ENCODE results near the gene FN1. TPM values are rescaled to one million over a fixed set of nuclear protein-coding genes. Genes with fewer than 3 reads are reported as not detected.

Gene FN1
- total RNA-seq (0.72 TPM), polyA plus RNA-seq (under 1 TPM in 3 of 4 donors, not detected in 1; 0.45 to 0.89 (median 0.84) TPM)

GRCh38 chr2:215435870-215436704 lies at the start of gene FN1:
FN1 (minus strand) TSS chr2:215436068; CDS start chr2:215435802, 266 bp downstream.
- Mint-ChIP-seq H3K27me3 (peaks cover 73% of the 10 kb centered on the region), H3K9me3 (peaks cover 0 to 4% (median 0%) of the 10 kb centered on the region in 7 donors), H3K27ac (no peak within 1 kb of the TSS), H3K36me3 (no peaks in the 10 kb centered on the region), H3K4me3 (peak within 1 kb of the TSS; percentile 66 to 91 (median 80)), H3K4me1 (peaks cover 6 to 22% (median 15%) of the 10 kb centered on the region in 4 donors)
- Histone ChIP-seq H3K4me1 (ENCODE audit: control insufficient read depth, insufficient read depth, low read length, poor library complexity, severe bottlenecking) (peaks cover 19% of the 10 kb centered on the region), H3K27me3 (ENCODE audit: control insufficient read depth, insufficient read depth, low read length) (peaks cover 38% of the 10 kb centered on the region), H3K4me3 (ENCODE audit: low read depth, low read length) (peak within 1 kb of the TSS; percentile 51), H3K27ac (ENCODE audit: insufficient read depth, low read length, poor library complexity, severe bottlenecking) (peak within 1 kb of the TSS; percentile 2), H3K9me3 (ENCODE audit: control insufficient read depth in 2 of 2, low read length in 2 of 2) (no peaks in the 10 kb centered on the region), H3K36me3 (ENCODE audit: control insufficient read depth, insufficient read depth, low read length) (no peaks in the 10 kb centered on the region)
- peak; percentile 36 to 48 (median 39) for DNase-seq
- ATAC-seq (ENCODE audit: low read depth in 2 of 2): peak; percentile 53 to 55

- no peaks in the 10 kb centered on the region for H3K36me3 ChIP-seq (ENCODE audit: control insufficient read depth, insufficient read depth, low read length)
- peaks cover 0 to 4% (median 2%) of the 10 kb centered on the region in 7 donors for H3K9me3 Mint-ChIP-seq
- H3K27ac ChIP-seq (ENCODE audit: insufficient read depth, low read length, poor library complexity, severe bottlenecking): no peak overlapping the region
- ATAC-seq (ENCODE audit: low read depth in 2 of 2) (no peak), DNase-seq (no peak)
- H3K27me3 ChIP-seq (ENCODE audit: control insufficient read depth, insufficient read depth, low read length): peaks cover 2% of the 10 kb centered on the region
- no peaks in the 10 kb centered on the region for H3K27me3 Mint-ChIP-seq
- H3K4me1 Mint-ChIP-seq: no peaks in the 10 kb centered on the region
- H3K9me3 ChIP-seq (ENCODE audit: control insufficient read depth in 2 of 2, low read length in 2 of 2): no peaks in the 10 kb centered on the region
- H3K36me3 Mint-ChIP-seq: no peaks in the 10 kb centered on the region
- no peak overlapping the region for H3K27ac Mint-ChIP-seq
- H3K4me3 ChIP-seq (ENCODE audit: low read depth, low read length): no peak overlapping the region
- no peaks in the 10 kb centered on the region for H3K4me1 ChIP-seq (ENCODE audit: control insufficient read depth, insufficient read depth, low read length, poor library complexity, severe bottlenecking)
- no peak overlapping the region for H3K4me3 Mint-ChIP-seq
These were observed 49.2 kb upstream of the FN1 start for GRCh38 chr2:215485032-215485431.

- Histone ChIP-seq H3K36me3 (ENCODE audit: control insufficient read depth, insufficient read depth, low read length) (no peaks in the 10 kb centered on the region), H3K4me1 (ENCODE audit: control insufficient read depth, insufficient read depth, low read length, poor library complexity, severe bottlenecking) (no peaks in the 10 kb centered on the region), H3K4me3 (ENCODE audit: low read depth, low read length) (no peak overlapping the region), H3K27ac (ENCODE audit: insufficient read depth, low read length, poor library complexity, severe bottlenecking) (no peak overlapping the region), H3K9me3 (ENCODE audit: control insufficient read depth in 2 of 2, low read length in 2 of 2) (no peaks in the 10 kb centered on the region), H3K27me3 (ENCODE audit: control insufficient read depth, insufficient read depth, low read length) (peaks cover 2% of the 10 kb centered on the region)
- no peak overlapping the region for H3K27ac Mint-ChIP-seq
- DNase-seq (no peak), ATAC-seq (ENCODE audit: low read depth in 2 of 2) (no peak)
- no peaks in the 10 kb centered on the region for H3K27me3 Mint-ChIP-seq
- no peaks in the 10 kb centered on the region for H3K36me3 Mint-ChIP-seq
- peaks cover 0 to 4% (median 2%) of the 10 kb centered on the region in 7 donors for H3K9me3 Mint-ChIP-seq
- H3K4me1 Mint-ChIP-seq: no peaks in the 10 kb centered on the region
- H3K4me3 Mint-ChIP-seq: no peak overlapping the region
These were observed 48.7 kb upstream of the FN1 start for GRCh38 chr2:215484570-215484969.

GRCh38 chr2:215483431-215483830 lies 47.6 kb upstream of the FN1 start:
- ATAC-seq (ENCODE audit: low read depth in 2 of 2): no peak
- Mint-ChIP-seq H3K36me3 (no peaks in the 10 kb centered on the region), H3K27me3 (no peaks in the 10 kb centered on the region), H3K4me1 (no peaks in the 10 kb centered on the region), H3K27ac (no peak overlapping the region), H3K4me3 (no peak overlapping the region), H3K9me3 (peaks cover 0 to 2% (median 1%) of the 10 kb centered on the region in 7 donors)
- Histone ChIP-seq H3K27ac (ENCODE audit: insufficient read depth, low read length, poor library complexity, severe bottlenecking) (no peak overlapping the region), H3K4me3 (ENCODE audit: low read depth, low read length) (no peak overlapping the region), H3K27me3 (ENCODE audit: control insufficient read depth, insufficient read depth, low read length) (peaks cover 2% of the 10 kb centered on the region), H3K9me3 (ENCODE audit: control insufficient read depth in 2 of 2, low read length in 2 of 2) (no peaks in the 10 kb centered on the region), H3K36me3 (ENCODE audit: control insufficient read depth, insufficient read depth, low read length) (no peaks in the 10 kb centered on the region), H3K4me1 (ENCODE audit: control insufficient read depth, insufficient read depth, low read length, poor library complexity, severe bottlenecking) (no peaks in the 10 kb centered on the region)
- no peak for DNase-seq

GRCh38 chr2:215479536-215480240 lies 43.8 kb upstream of the FN1 start:
- DNase-seq (no peak), ATAC-seq (ENCODE audit: low read depth in 2 of 2) (no peak)
- Histone ChIP-seq H3K27me3 (ENCODE audit: control insufficient read depth, insufficient read depth, low read length) (peaks cover 2% of the 10 kb centered on the region), H3K36me3 (ENCODE audit: control insufficient read depth, insufficient read depth, low read length) (no peaks in the 10 kb centered on the region), H3K9me3 (ENCODE audit: control insufficient read depth in 2 of 2, low read length in 2 of 2) (no peaks in the 10 kb centered on the region), H3K27ac (ENCODE audit: insufficient read depth, low read length, poor library complexity, severe bottlenecking) (no peak overlapping the region), H3K4me1 (ENCODE audit: control insufficient read depth, insufficient read depth, low read length, poor library complexity, severe bottlenecking) (no peaks in the 10 kb centered on the region), H3K4me3 (ENCODE audit: low read depth, low read length) (no peak overlapping the region)
- no peaks in the 10 kb centered on the region for H3K27me3 Mint-ChIP-seq
- H3K36me3 Mint-ChIP-seq: no peaks in the 10 kb centered on the region
- H3K27ac Mint-ChIP-seq: no peak overlapping the region
- H3K9me3 Mint-ChIP-seq: no peaks in the 10 kb centered on the region
- no peak overlapping the region for H3K4me3 Mint-ChIP-seq
- H3K4me1 Mint-ChIP-seq: no peaks in the 10 kb centered on the region

- Mint-ChIP-seq H3K4me1 (no peaks in the 10 kb centered on the region), H3K27ac (no peak overlapping the region), H3K9me3 (no peaks in the 10 kb centered on the region), H3K4me3 (no peak overlapping the region), H3K27me3 (no peaks in the 10 kb centered on the region), H3K36me3 (no peaks in the 10 kb centered on the region)
- Histone ChIP-seq H3K9me3 (ENCODE audit: control insufficient read depth in 2 of 2, low read length in 2 of 2) (no peaks in the 10 kb centered on the region), H3K4me3 (ENCODE audit: low read depth, low read length) (no peak overlapping the region), H3K36me3 (ENCODE audit: control insufficient read depth, insufficient read depth, low read length) (no peaks in the 10 kb centered on the region), H3K4me1 (ENCODE audit: control insufficient read depth, insufficient read depth, low read length, poor library complexity, severe bottlenecking) (no peaks in the 10 kb centered on the region), H3K27me3 (ENCODE audit: control insufficient read depth, insufficient read depth, low read length) (peaks cover 2% of the 10 kb centered on the region), H3K27ac (ENCODE audit: insufficient read depth, low read length, poor library complexity, severe bottlenecking) (no peak overlapping the region)
- no peak for ATAC-seq (ENCODE audit: low read depth in 2 of 2)
- no peak for DNase-seq
These were observed 43.3 kb upstream of the FN1 start for GRCh38 chr2:215479121-215479520.

- no peaks in the 10 kb centered on the region for H3K9me3 Mint-ChIP-seq
These were observed 40.6 kb upstream of the FN1 start for GRCh38 chr2:215476424-215476823.

More at GRCh38 chr2:215476424-215476823, 40.6 kb upstream of the FN1 start:
- Histone ChIP-seq H3K4me1 (ENCODE audit: control insufficient read depth, insufficient read depth, low read length, poor library complexity, severe bottlenecking) (no peaks in the 10 kb centered on the region), H3K9me3 (ENCODE audit: control insufficient read depth in 2 of 2, low read length in 2 of 2) (no peaks in the 10 kb centered on the region), H3K36me3 (ENCODE audit: control insufficient read depth, insufficient read depth, low read length) (no peaks in the 10 kb centered on the region), H3K27me3 (ENCODE audit: control insufficient read depth, insufficient read depth, low read length) (no peaks in the 10 kb centered on the region), H3K4me3 (ENCODE audit: low read depth, low read length) (no peak overlapping the region), H3K27ac (ENCODE audit: insufficient read depth, low read length, poor library complexity, severe bottlenecking) (no peak overlapping the region)
- DNase-seq: no peak
- no peak for ATAC-seq (ENCODE audit: low read depth in 2 of 2)
- Mint-ChIP-seq H3K4me1 (no peaks in the 10 kb centered on the region), H3K27ac (no peak overlapping the region), H3K27me3 (no peaks in the 10 kb centered on the region), H3K36me3 (no peaks in the 10 kb centered on the region), H3K4me3 (no peak overlapping the region)
